ENCODE measurements around the gene NTF4.

NTF4 gene, protein sequence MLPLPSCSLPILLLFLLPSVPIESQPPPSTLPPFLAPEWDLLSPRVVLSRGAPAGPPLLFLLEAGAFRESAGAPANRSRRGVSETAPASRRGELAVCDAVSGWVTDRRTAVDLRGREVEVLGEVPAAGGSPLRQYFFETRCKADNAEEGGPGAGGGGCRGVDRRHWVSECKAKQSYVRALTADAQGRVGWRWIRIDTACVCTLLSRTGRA

DNA sequence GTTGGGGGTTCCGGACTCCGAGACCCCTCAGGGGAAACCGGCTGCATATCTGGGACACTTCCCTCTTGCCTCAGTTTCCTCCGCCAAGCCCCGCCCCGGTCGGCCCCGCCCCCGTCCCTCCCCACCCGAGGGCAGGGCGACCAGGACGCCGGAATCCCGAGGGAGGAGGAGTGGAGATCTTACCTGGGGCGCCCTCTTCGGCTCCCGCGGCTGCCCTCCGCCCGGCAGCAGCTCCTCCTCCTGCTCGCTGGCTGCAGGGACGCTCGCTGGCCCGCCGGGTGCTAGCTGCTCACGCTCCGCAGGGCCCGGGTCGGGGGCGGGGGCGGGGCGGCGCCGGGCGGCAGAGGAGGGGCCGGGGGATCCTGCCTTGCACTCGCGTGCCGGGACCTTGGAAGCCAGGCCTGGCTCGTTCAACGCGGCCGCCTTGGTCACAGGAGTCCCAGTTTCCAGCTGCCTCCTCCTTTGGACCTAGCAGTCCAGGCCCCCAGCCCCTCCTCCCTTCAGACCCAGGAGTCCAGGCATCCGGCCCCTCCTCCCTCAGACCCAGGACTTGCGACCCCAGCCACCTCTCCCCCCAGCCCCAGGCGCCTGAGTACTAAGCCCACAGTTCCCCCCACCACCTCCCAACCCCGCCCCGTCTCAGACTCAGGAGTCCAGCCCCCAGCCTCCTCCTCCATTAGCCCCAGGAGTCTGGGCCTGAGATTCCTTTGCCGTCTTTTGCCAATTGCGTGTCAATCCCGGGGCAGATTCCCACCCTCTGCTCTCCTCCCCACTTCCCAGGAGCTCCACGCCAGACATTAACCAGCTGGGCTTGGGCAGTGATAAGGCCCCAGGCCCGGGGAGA is at the start of gene NTF4:
TSS of gene NTF4 (minus strand) at position 51 of the 844 bp plus-strand sequence. CDS start 2,821 bp downstream, outside the sequence.
- no peak for DNase-seq

DNA sequence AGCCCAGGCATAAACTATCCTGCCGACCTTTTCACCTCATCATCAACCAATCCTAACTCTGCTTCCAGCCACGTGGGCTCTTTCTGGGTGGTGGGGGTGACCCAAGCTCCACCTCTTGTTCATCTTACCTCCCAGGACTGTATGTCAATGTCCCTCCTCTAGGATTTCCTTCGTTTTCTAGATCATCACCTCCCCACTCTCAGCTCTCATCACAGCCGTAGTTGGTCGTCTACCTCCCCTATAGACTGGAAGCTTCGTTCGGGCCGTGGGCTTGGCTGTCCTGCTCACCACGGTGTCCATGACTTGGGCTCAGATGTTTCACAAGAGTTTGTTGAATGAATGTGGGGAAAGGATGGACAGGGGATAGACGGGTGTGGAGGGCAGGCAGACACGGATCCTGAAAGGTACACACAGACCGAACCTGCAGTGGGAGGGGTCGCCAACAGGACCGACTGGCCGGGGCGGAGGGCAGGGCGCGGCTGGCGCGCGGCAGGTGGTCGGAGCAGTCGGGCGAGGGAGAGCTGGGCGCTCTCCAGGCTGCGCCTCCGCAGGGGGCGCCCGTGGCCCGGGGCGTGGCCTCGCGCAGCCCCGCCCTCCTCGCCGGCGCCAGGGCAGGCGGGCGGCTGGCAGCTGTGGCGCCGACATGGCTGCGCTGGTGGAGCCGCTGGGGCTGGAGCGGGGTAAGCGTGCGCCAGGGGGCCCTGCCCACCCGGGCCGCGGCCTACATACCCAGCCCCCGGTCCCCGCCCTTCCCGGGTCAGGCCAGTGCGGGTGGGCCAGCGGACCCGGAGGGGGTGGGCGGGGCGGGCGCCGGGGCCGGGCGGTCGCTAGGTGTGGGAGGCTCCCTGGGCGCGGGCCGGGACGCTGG is 49.4 kb upstream of the NTF4 start, which contains the start of gene LIN7B:
TSS of gene LIN7B (plus strand) at position 609 of the 868 bp plus-strand sequence. CDS start at position 644, 35 bp downstream.
- DNase-seq, result peak; percentile 76

DNA sequence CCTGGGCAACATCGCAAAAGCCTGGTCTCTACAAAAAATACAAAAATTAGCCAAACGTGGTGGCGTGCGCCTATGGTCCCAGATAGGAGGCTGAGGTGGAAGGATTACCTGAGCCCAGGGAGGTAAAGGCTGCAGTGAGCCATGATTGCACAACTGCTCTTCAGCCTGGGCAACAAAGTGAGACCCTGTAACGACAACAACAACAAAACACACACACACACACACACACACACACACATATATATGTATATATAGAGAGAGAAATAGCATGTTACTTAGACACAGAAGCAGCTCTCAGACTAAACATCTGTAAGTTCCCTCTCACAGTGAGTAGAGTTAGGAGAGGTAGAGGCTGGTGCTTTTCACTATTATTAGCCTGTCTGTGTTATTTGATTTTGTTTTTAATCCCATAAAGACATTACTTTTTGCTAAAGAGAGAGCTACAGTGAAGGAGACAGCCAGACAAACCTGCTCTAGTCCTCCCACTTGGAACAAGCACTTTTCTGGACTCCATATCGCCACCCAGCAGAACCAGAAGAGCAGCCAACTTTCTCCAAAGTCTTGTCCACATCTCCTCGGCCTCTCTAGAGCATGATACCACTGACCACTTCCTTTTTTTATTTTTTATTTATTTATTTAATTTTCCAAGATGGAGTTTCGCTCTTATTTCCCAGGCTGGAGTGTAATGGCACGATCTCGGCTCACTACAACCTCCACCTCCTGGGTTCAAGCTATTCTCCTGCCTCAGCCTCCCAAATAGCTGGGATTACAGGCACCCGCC is 46.8 kb upstream of the NTF4 start:
- no peak for DNase-seq

DNA sequence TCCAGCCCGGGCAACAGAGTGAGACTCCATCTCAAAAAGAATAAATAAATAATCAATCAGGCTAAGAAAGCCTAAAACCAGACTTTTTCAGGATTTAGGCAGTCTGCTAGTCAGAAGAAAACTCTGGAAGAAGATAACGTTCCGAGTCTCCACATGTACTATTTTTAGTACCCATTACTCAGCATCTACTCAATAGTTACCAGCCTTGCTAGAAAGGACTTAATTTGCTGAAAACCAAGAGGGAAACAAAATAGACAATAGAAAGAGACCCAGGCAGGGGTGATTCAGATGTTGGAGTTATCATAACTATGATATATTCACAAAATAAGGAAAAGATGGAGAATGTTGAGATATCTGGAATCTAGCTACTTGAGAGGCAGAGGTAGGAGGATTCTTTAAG is 45.9 kb upstream of the NTF4 start:
- DNase-seq, result no peak

DNA sequence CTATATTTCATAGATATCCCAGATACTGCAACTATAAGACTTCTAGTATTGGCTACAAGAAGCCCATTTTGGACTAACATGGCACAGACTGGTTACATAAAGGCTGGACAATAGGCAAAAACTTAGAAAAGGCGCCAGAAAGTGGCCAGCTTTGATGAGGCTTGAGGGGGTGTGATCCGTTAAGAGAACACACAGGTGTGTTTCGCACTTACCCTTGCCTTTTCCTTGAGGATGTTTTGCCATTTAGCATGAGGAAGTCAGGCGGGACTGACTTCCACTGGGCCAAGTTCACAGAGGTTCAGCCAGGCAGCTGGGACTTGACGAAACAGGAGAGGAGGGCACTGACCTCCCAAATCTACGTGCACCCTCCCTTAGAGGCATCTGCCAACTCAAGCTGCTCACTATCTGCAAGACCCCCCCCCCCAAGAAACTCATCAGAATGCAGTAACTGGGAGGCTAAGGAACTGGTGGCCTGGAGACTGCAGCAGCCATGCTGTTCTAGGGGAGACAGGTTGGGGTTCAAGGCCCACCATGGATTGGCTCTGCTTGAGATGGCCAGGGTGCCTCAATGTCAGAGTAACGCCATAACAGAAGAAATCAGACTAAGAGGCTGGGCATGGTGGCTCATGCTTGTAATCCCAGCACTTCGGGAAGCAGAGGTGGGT is 45.1 kb upstream of the NTF4 start:
- DNase-seq, result no peak

DNA sequence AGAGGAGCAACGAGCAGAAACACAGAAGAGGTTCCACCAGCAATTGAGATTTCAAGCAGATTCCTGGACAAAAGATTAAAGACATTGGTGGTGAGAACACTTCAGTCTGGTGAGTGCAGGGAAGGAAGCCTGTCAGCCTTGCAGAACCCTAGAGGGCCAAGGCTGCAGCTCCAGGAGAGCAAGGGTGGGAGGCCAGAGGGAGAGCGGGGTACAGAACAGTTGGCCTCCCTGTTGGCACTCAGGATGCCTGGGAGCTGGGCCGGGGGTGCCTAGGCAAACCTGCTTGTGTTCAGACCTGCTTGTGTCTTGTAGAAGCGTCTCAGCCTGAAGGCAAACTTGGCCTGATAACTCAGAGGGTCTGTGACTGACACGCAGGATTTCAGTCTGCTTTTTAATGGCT is 44.4 kb upstream of the NTF4 start:
- no peak for DNase-seq

DNA sequence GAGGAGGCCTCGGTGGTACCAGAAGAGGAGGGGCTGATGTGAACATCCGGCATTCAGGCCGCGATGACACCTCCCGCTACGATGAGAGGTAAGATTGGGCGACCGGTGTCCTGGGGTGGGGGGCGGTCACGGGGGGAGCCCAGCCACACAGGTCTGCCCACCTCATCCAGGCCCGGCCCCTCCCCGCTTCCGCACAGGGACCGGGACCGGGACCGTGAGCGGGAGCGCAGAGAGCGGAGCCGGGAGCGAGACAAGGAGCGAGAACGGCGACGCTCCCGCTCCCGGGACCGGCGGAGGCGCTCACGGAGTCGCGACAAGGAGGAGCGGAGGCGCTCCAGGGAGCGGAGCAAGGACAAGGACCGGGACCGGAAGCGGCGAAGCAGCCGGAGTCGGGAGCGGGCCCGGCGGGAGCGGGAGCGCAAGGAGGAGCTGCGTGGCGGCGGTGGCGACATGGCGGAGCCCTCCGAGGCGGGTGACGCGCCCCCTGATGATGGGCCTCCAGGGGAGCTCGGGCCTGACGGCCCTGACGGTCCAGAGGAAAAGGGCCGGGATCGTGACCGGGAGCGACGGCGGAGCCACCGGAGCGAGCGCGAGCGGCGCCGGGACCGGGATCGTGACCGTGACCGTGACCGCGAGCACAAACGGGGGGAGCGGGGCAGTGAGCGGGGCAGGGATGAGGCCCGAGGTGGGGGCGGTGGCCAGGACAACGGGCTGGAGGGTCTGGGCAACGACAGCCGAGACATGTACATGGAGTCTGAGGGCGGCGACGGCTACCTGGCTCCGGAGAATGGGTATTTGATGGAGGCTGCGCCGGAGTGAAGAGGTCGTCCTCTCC is 43.2 kb upstream of the NTF4 start:
- no peak for DNase-seq

DNA sequence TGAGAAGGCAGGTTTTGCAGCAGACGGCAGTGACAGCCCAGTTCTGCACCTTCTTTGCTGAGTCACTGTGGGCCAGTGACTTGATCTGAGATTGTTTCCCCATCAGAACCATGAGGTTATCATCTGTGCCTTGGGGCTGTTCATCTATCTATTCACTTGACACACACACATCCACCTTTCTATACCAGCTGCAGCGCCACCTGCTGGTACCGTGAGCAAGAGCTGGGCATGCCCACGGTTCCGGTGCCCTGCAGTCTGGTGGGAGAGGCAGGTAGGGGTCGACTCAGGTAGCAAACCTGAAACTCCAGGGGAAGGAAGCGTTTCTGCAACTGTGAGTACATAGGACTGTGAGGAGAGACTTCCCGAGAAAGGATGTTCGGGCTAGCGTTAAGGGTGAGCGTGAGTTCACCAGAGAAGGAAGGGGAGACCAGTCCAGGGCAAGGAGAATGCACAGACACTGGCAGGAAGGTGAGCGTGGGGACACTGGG is 42.1 kb upstream of the NTF4 start:
- peak; percentile 50 for DNase-seq

DNA sequence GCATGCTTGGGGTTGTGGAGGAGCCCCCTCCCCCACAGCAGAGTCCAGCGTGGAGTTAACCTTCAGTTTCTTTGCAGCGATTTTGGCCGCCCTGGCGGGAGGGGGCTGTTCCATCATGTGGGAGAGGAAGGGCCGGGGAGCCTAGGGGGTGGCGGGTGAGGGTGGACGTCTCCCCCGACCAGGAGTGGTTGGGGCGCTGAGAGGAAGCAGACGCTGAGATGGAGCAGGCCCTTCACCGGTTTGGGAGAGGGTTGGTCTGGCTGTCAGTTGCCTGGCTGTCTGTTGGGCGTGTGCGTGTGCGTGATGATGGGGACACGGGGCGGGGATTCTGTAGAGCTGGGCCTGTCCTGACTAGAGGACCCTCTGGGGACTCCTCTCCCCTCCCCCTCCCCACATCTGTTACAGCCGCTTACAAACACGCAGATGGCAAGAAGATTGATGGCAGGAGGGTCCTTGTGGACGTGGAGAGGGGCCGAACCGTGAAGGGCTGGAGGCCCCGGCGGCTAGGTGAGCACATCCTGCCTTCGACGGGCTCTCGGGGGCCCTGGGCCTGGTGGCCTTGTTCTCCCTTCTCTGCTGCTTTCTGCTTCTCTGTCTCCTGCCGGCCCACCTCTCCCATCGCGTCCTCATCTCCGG is 39.7 kb upstream of the NTF4 start:
- DNase-seq, result no peak

DNA sequence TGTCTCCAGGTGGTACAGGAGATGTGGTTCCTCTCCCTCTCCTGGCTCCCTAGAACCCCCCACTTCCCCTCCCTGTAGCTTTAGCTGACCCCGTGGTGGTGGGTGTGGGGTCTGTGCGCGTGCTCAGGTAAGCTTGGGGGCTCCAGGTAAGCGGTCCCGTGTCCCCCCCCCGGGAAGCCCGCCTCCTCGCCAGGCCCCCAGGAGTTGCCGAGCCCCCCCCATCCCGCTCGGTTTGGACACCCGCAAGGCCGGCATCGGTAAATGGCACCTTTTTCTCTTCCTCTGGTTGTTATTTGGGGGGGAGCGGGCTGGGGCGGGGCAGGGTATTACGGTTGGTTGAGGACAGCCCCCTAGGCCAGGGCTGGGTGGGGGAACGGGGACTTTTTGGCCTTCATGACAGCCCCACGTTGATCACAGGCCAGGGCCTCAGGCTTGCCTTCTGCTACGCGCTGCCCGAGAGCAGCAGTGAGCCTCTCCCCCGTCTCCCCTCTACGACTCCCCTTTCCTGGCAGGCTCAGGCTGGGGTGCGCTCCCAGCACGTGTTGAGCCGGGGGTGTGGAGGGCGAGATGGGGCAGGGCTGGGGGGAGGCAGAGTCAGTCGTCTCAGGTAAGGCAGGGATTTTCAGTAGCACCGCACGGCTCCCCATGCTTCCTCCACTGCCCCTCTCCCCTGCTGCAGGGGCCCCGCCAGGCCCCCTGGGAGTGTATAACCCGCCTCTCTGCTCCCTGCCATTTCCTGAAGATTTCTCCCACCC is 38.9 kb upstream of the NTF4 start:
- DNase-seq, result no peak

DNA sequence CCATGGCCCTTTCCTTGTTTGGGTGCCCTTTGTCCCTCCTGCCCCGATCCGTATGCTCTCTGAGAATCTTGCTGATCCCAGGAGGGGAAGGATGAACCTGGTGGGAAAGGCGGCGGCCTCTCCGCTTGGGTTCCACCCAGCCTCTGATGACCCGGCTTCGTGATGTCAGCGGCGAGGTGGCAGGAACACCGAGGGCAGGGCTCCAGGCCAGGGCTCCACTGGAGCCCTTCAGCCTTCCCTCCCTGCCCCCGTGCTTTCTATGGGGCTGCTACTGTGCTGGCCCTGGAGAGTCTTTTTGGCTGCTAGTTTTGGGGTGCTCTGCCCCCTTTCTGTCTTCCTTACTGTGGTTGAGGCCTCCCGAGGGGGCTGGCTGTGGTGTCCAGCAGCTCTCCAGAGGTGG is 37.7 kb upstream of the NTF4 start:
- DNase-seq, result no peak

DNA sequence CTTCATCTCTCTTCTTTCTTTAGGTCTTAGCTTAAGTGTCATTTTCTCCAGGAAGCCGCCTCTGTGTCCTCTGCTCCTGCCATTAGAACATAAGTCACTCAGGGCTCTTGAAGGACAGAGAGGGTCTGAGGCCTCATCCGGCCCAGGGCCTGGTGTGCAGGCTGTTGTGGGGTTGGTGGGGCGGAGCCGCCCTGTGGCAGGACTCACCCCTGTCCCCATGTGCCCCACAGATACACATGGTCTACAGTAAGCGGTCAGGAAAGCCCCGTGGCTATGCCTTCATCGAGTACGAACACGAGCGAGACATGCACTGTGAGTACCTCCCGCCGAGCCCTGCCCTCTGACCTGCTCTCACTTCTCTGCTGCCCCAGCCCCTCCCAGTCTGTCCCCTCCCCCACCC is 36.5 kb upstream of the NTF4 start:
- DNase-seq, result no peak

DNA sequence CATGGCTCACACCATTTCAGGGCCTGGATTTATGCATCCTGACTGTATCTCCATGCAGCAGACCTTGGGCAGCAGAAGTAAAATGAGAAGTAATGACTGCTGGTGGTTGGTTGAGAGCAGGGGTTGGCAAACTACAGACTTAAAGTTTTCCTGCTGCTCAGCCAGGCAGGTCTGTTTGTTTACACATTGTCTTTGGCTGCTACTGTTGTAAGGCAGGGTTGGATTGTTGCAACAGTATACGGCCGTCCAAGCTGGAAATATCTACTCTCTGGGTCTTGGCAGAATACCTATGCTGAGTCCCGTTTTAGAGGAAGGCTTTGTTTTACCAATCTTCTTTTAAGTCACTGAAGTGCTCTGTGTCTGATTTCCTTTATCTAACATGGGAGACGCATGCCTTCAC is 34.2 kb upstream of the NTF4 start:
- no peak for DNase-seq

DNA sequence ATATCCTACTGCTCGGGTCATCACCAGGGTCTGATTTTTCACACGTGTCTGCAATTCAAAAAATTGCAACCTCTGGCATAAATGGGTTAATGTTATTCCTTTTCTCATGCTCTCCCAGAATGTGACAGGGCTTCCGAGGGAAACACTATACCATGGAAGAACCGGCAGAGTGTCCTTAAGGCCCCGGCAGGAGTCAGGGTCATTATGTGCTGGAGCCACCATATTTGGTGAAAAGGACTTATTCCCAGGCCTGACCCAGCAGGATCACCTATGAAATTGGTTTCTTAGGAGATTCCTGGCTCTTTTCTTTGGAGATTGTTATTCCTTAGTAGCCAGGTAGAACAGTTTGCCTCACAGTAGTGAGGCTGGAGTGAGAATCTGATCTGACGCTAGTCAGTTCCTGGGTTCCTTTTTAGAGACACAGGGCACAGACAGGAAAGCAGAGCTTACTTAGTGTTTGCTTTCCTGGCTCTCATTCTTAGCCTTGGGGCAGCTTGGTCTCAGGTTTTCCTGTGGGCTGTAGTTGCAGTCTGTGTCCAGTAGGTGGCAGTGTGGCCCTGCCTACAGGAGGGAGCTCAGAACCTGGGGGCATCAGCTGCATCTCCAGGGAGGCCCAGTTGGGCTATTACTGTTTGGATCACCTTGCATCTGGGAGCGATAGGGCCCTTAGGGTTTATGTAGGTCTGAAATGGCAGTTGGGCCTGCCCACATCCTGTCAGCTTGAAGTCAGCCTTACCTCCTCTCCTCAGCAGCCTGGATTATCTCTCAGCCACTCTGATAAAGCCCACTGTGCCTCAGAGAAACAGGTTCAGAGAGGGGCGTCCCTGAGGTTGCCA is 33.1 kb upstream of the NTF4 start:
- DNase-seq, result peak; percentile 76

DNA sequence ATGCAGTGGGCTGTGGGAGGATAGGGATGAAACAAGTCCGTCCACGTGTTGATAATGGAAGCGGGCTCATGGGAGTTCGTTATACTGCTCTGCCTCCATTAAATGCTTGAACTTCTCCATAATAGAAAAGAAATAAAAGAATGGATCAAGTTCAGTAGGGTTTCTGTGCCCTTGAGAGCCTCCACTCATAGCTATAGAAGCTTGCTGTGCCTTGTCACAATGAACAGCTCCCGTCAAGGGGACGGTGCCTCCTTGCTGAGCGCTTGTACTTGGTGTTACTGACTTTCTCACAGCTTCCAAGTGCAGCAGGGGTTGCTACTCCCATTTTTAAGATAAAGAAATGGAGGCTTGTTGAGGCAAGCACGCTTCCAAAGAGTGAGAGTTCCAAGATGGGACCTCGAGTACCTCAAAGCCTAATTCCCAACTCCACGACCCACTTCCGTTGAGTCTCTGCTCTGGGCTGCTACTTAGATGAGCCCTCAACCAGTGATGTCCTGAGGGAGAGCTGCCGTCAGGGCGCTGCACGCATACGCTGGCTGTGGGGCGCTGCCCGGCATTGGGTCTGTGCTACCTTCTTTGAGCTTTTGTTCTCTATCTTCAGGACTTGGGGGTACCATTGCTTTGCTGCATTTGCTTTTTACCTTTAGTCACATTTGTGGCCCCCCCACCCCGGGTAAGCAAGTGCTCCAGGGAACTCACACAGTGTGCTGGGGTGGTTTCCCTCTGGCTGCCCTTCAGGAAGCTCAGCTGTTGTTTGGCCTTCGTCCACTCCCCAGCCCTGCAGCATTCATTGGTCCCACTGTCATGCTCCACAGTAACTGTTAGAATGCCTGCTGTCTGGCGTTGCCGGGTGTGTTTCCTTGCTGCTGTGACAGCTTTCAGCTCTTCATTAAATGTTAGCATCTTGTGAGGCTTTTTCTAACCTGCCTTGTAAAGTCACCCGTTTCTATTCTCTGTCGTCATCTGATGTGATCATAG is 30.2 kb upstream of the NTF4 start:
- no peak for DNase-seq

DNA sequence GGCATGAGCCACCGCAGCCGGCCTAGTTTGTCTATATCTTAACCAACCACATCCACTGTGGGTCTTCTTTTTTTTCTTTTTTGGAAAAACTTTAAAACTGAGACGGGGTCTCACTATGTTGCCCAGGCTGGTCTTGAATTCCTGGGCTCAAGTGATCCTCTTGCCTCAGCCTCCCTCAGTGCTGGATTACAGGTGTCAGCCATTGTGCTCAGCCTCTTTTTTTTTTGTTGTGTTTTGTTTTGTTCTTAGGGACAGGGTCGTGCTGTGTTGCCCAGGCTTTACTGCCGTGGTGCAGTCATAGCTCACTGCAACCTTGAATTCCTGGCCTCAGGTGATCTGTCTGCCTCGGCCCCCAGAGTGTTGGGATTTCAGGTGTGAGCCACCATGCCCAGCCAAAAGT is 28.1 kb upstream of the NTF4 start:
- no peak for DNase-seq

DNA sequence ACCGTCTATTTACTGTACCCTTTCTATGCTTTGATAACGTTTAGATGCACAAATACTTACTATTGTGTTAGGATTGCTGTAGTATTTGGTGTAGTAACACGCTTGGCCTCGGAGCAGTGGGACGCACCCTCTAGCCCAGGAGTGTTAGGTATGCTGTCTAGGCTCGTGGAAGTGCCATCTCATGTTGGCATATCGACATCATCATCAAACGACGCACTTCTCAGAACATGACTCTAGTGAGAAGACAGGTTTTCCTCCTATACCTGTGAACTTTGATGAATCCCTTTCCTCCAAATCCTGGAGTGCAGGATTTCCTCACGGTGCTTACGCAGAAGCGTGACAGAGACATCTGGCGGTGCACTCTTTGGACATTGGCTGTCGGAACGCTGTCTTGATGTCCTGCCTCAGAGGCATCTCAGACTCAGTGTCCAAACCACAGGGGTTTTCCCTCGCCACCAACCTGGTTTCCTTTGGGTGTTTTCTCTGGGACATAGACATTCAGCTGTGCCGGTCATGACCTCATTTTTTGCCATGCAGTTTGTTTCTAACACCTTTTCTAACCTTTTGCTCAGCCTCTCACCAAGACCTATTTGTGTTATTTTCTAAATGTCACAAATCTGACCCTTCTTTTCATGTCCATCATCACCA is 26.9 kb upstream of the NTF4 start:
- no peak for DNase-seq
